Progenitor cell of endocrine pancreas (in vitro differentiated cells): ENCODE measurements around the gene DBNDD1. TPM values are rescaled to one million over a fixed set of nuclear protein-coding genes. Genes with fewer than 3 reads are reported as not detected.
"Not testable (repeated sequence)": the region's sequence is repeated elsewhere in the genome, so short reads cannot be mapped to it uniquely, and the experiment has no call there.

Experiments used
- DNase-seq: peaks from one replicate; pipeline ENCODE4 v3.0.0; 2021; ENCODE audit warnings: low spot score; ENCODE audit not compliant: unreplicated experiment
- H3K27ac Mint-ChIP-seq: 2 replicates; pipeline ENCODE4 v1.8.0; 2021; ENCODE audit warnings: mild to moderate bottlenecking, moderate library complexity, mixed read lengths
- H3K27me3 Mint-ChIP-seq: 2 replicates; pipeline ENCODE4 v1.8.0; 2021; ENCODE audit warnings: mixed read lengths
- H3K36me3 Mint-ChIP-seq: 2 replicates; pipeline ENCODE4 v1.8.0; 2022; ENCODE audit warnings: mixed read lengths; ENCODE audit not compliant: insufficient read depth
- H3K4me1 Mint-ChIP-seq: 2 replicates; pipeline ENCODE4 v1.8.0; 2021; ENCODE audit warnings: low read depth, mixed read lengths
- H3K4me3 Mint-ChIP-seq: 2 replicates; pipeline ENCODE4 v1.8.0; 2021; ENCODE audit warnings: low read depth, mild to moderate bottlenecking, moderate library complexity, mixed read lengths
- H3K9me3 Mint-ChIP-seq: 2 replicates; pipeline ENCODE4 v1.8.0; 2021; ENCODE audit warnings: low read depth, mixed read lengths
- CTCF ChIP-seq: fragments of 200-600 bp; sonication (generic); IDR thresholded peaks from one replicate; pipeline ENCODE4 v1.5.0; 2021; ENCODE audit warnings: antibody characterized with exemption, mild to moderate bottlenecking; ENCODE audit not compliant: unreplicated experiment
- total RNA-seq: library from RNA; stranded (reverse); gene quantifications from 2 replicates; pipeline ENCODE4 v1.2.1, GENCODE V29; 2021

Gene DBNDD1
- total RNA-seq, 1 donor from 2014 or later, result 57.4 TPM

- Mint-ChIP-seq H3K4me1 (peaks cover 10% of the 10 kb centered on the region), H3K27me3 (no peaks in the 10 kb centered on the region), H3K4me3 (no peak overlapping the region), H3K36me3 (peaks cover 22% of the 10 kb centered on the region), H3K9me3 (peaks cover 5% of the 10 kb centered on the region), H3K27ac (no peak overlapping the region)
- no peak for TF ChIP-seq CTCF
- DNase-seq, result no peak
These were observed 49.4 kb downstream of the DBNDD1 start for GRCh38 chr16:89969741-89970410.

- not testable (repeated sequence) for H3K27me3 Mint-ChIP-seq, H3K4me3 Mint-ChIP-seq, H3K9me3 Mint-ChIP-seq, H3K4me1 Mint-ChIP-seq, DNase-seq
- H3K27ac Mint-ChIP-seq, result peak overlapping the region; percentile 15
- H3K36me3 Mint-ChIP-seq, result peaks cover 22% of the 10 kb centered on the region
These were observed 51.2 kb downstream of the DBNDD1 start for GRCh38 chr16:89968074-89968473.

- H3K4me3 Mint-ChIP-seq, H3K27ac Mint-ChIP-seq, DNase-seq, H3K27me3 Mint-ChIP-seq, H3K9me3 Mint-ChIP-seq, H3K4me1 Mint-ChIP-seq: not testable (repeated sequence)
- H3K36me3 Mint-ChIP-seq, result peaks cover 22% of the 10 kb centered on the region
These were observed 51.8 kb downstream of the DBNDD1 start for GRCh38 chr16:89967436-89967835.

GRCh38 chr16:89966756-89967155 is 52.5 kb downstream of the DBNDD1 start:
- no peaks in the 10 kb centered on the region for H3K27me3 Mint-ChIP-seq
- TF ChIP-seq CTCF, result no peak
- DNase-seq, result no peak
- H3K27ac Mint-ChIP-seq, result no peak overlapping the region
- peaks cover 22% of the 10 kb centered on the region for H3K36me3 Mint-ChIP-seq
- peaks cover 5% of the 10 kb centered on the region for H3K9me3 Mint-ChIP-seq
- H3K4me1 Mint-ChIP-seq, result no peaks in the 10 kb centered on the region
- no peak overlapping the region for H3K4me3 Mint-ChIP-seq

- no peak overlapping the region for H3K4me3 Mint-ChIP-seq
- no peaks in the 10 kb centered on the region for H3K4me1 Mint-ChIP-seq
- no peak for DNase-seq
- peaks cover 15% of the 10 kb centered on the region for H3K36me3 Mint-ChIP-seq
- no peaks in the 10 kb centered on the region for H3K27me3 Mint-ChIP-seq
- TF ChIP-seq CTCF, result no peak
- peak overlapping the region; percentile 29 for H3K27ac Mint-ChIP-seq
- H3K9me3 Mint-ChIP-seq, result peaks cover 2% of the 10 kb centered on the region
These were observed 53.6 kb downstream of the DBNDD1 start for GRCh38 chr16:89965447-89966225.

GRCh38 chr16:89964201-89964600 is 55.1 kb downstream of the DBNDD1 start:
- no peak for DNase-seq
- Mint-ChIP-seq H3K36me3 (peaks cover 6% of the 10 kb centered on the region), H3K27ac (no peak overlapping the region), H3K9me3 (no peaks in the 10 kb centered on the region), H3K4me3 (no peak overlapping the region), H3K27me3 (no peaks in the 10 kb centered on the region), H3K4me1 (no peaks in the 10 kb centered on the region)
- no peak for TF ChIP-seq CTCF
